Coronary artery (tissue), 2 donors: ENCODE results near the gene DOCK4.
"Not testable (repeated sequence)": the region's sequence is repeated elsewhere in the genome, so short reads cannot be mapped to it uniquely, and the experiment has no call there.

Experiments used
- DNase-seq: peaks from one replicate; pipeline ENCODE4 v3.0.0-alpha.2; 2017; ENCODE audit warnings: low spot score
- H3K27ac ChIP-seq, 2 donors: fragments of 200-600 bp; sonication (generic); one replicate each; pipeline ENCODE4 v1.5.1; 2016 to 2019
- H3K4me3 ChIP-seq: fragments of 200-600 bp; sonication (generic); 2 replicates; pipeline ENCODE4 v1.5.1; 2016; ENCODE audit warnings: mild to moderate bottlenecking, moderate library complexity
- CTCF ChIP-seq: fragments of 200-600 bp; sonication (generic); IDR thresholded peaks from one replicate; pipeline ENCODE4 v1.5.1; 2019; ENCODE audit warnings: antibody characterized with exemption

DOCK4 gene

DNA sequence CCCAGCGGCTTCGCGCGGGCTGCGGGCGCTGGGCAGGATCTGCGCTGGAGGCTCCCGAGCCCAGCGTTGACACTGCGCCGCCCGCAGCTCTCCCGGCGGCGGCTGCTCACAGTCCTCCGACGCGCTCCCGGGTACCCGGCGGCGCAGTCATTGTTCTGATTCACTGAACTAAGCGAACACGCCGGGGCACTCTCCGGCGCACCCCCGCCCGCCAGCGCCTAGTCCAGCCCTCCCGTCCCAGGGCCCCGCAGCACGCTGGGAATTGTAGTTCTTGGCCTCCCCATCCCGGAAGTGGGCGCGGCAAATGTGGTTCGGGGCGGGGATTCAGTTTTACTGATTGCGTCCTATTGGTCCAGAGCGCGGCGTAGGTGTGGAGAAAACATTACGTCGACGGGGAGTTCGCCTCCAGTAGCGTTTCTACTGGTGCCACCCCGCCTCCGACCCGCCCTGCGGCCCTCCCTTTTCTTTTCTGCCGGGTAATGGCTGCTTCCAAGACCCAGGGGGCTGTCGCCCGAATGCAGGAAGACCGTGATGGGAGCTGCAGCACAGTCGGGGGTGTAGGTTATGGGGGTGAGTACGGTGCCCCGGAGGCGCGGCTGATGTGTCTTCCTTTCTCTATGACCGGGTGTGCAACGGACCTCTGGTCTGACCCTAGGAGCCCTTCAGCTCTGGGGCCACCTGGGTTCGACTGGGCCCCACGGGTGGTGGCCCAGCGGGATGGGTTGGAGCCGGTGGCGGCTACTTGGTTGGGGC, at the start of gene DOCK4, which contains the start of gene ZNF277:
Gene DOCK4 (minus strand): TSS at position 162 of the 753 bp plus-strand sequence. CDS start 261 bp downstream, outside the sequence.
Gene ZNF277 (plus strand): TSS at position 458 of the 753 bp plus-strand sequence. CDS start 22 bp downstream, at position 480.
- Histone ChIP-seq H3K27ac (peak within 1 kb of the TSS; percentile 87 to 90), H3K4me3 (peak within 1 kb of the TSS; percentile 96)
- TF ChIP-seq CTCF, result no peak
- DNase-seq, result peak; percentile 99

GRCh38 chr7:112255388-112255720, 49.2 kb upstream of the DOCK4 start:
- no peak overlapping the region for H3K27ac ChIP-seq
- no peak for TF ChIP-seq CTCF
- no peak overlapping the region for H3K4me3 ChIP-seq
- no peak for DNase-seq

GRCh38 chr7:112254709-112255387, 48.6 kb upstream of the DOCK4 start:
- TF ChIP-seq CTCF, result no peak
- Histone ChIP-seq H3K27ac (no peak overlapping the region), H3K4me3 (no peak overlapping the region)
- no peak for DNase-seq

GRCh38 chr7:112254156-112254555, 48.0 kb upstream of the DOCK4 start:
- no peak overlapping the region for H3K27ac ChIP-seq
- TF ChIP-seq CTCF, result no peak
- H3K4me3 ChIP-seq, result no peak overlapping the region
- no peak for DNase-seq

- no peak for TF ChIP-seq CTCF
- no peak overlapping the region for H3K27ac ChIP-seq
- H3K4me3 ChIP-seq, result no peak overlapping the region
- no peak for DNase-seq
Measured at GRCh38 chr7:112252691-112253090, 46.5 kb upstream of the DOCK4 start.

DNA sequence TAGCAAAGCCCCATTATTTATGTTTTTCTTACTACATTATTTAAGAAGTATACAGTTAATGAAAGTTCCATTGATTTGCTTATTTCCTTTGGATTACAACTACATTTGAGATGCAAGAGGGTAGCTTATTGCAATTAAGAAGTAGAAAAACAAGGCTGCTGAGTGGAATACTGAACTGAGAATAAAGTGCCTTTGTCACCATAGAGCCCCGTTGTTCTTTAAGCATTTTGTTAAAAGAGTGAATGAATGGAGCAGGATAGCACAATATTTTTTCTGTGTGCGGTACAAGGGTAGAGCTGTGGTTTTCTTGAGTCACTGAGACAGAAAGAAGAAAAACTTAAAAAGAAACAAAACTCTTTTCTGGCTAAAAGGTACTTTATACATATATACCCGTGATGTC, 45.9 kb upstream of the DOCK4 start:
- no peak for DNase-seq
- H3K4me3 ChIP-seq, result no peak overlapping the region
- TF ChIP-seq CTCF, result no peak
- no peak overlapping the region for H3K27ac ChIP-seq

DNA sequence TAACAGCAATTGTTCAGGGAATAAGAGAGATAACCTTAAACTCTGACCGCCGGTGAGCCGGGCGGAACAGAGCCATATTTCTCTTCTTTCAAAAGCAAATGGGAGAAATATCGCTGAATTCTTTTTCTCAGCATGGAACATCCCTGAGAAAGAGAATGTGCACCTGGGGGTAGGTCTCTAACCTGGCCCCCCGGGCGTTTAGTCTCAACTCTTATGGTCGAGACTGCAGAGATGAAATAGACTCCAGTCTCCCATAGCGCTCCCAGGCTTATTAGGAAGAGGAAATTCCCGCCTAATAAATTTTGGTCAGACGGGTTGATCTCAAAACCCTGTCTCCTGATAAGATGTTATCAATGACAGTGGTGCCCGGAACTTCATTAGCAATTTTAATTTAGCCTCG, 43.8 kb upstream of the DOCK4 start:
- not testable (repeated sequence) for H3K27ac ChIP-seq, H3K4me3 ChIP-seq, DNase-seq
